Kidney (tissue), 14 donors: ENCODE measurements around the gene CHMP4B. TPM values are rescaled to one million over a fixed set of nuclear protein-coding genes. Genes with fewer than 3 reads are reported as not detected.

Source experiments
- DNase-seq, 5 donors: peaks; one replicate each; pipeline ENCODE4 v3.0.0-alpha.2; 2013 to 2020
- FAIRE-seq: peaks from 2 replicates; lab custom pipeline; 2012; peaks lifted over from hg19 to GRCh38; lab: Jason Lieb, UNC
- H3K27ac ChIP-seq, 2 donors: one replicate each; pipeline ENCODE4 v1.7.0; 2013; ENCODE audit warnings: low read depth in 2 of 2, low read length in 2 of 2, inconsistent platforms in 1 of 2
- H3K27me3 ChIP-seq: one replicate; pipeline ENCODE4 v1.7.1; 2013; ENCODE audit warnings: low read length, inconsistent platforms; ENCODE audit not compliant: control insufficient read depth, insufficient read depth
- H3K36me3 ChIP-seq, 3 donors: one replicate each; pipeline versions ENCODE4 v1.7.0 to v1.7.1; 2013; ENCODE audit warnings: low read length in 3 of 3, control low read depth in 1 of 3, inconsistent platforms in 1 of 3; ENCODE audit not compliant: insufficient read depth in 3 of 3, control insufficient read depth in 2 of 3
- H3K4me1 ChIP-seq, 3 donors: one replicate each; pipeline versions ENCODE4 v1.7.0 to v1.7.1; 2013; ENCODE audit warnings: low read length in 3 of 3, inconsistent platforms in 1 of 3, low read depth in 1 of 3; ENCODE audit not compliant: control insufficient read depth in 2 of 3, insufficient read depth in 2 of 3
- H3K4me3 ChIP-seq, 3 donors: one replicate each; pipeline versions ENCODE4 v1.7.0 to v1.8.1; 2013; ENCODE audit warnings: low read length in 3 of 3, control low read depth in 1 of 3, inconsistent platforms in 1 of 3
- H3K9ac ChIP-seq, 3 donors: one replicate each; pipeline versions ENCODE4 v1.7.0 to v1.7.1; 2013; ENCODE audit warnings: low read length in 3 of 3, control low read depth in 1 of 3, inconsistent platforms in 1 of 3
- H3K9me3 ChIP-seq, 3 donors: one replicate each; pipeline versions ENCODE4 v1.7.0 to v1.7.1; 2013; ENCODE audit warnings: low read length in 3 of 3, control low read depth in 1 of 3, inconsistent platforms in 1 of 3; ENCODE audit not compliant: control insufficient read depth in 2 of 3, insufficient read depth in 1 of 3
- intact Hi-C: fragments of 100-400 bp; cut with DNase I; formaldehyde crosslinking; loops from one replicate; pipeline ENCODE4 v1.11.1; 2022
- polyA plus RNA-seq: library from polyadenylated mRNA; stranded (reverse); fragments of 350-450 nt; fragmentation: Illumina TruSeq; extraction: RNeasy Lipid Tissue Mini Kit (QIAGEN cat#74804); gene quantifications from one replicate; pipeline ENCODE4 v1.2.3, GENCODE V29; 2014; ENCODE audit warnings: low read depth, low replicate concordance; ENCODE audit not compliant: insufficient read depth
- total RNA-seq: library from RNA; stranded (reverse); fragmentation: NEBNext Ultra II Directional; extraction: Animal tissue kit (Norgen Biotek cat#: 25700); gene quantifications from one replicate; pipeline ENCODE4 v1.2.1, GENCODE V29; 2021
- TF ChIP-seq, protein P1 (sequence below): IDR thresholded peaks from 3 replicates; pipeline ENCODE4 v1.5.1; 2012; ENCODE audit warnings: mild to moderate bottlenecking, moderate library complexity, borderline replicate concordance; ENCODE audit not compliant: insufficient read depth; ENCODE audit errors: extremely low read depth
- donor health status: control.
- donor health status: control.
- donor health status: control.
- donor health status: control.
- donor health status: control.
- donor health status: DM: yes; HTN: yes; CAD: no.
- donor health status: Normal renal cell carcinoma (clear cell type).

The CHMP4B gene
- total and polyA plus RNA-seq, 2 donors from 2014 or later: 104 to 137 TPM

DNA sequence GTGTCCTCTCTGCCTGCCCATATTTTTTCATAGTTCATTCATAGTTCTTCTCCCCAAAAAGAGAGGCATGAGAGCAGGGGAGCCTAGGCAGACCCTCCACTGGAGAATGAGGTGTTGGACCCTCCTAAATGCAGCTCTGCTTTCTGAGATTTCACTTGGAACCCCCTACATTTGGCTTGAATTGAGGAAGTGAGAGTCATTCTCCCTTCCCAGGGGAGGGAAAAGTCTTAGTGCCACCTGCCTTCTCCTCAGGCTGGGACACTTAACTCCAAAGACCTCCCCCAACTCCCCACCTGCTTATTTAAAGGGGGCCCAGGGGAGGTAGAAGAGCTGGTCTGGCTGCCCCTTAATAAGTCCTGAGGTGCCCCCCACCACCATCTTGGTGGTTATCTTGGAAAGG is 78.2 kb downstream of the CHMP4B start:
- H3K9ac ChIP-seq: no peak overlapping the region
- TF ChIP-seq, protein P1, sequence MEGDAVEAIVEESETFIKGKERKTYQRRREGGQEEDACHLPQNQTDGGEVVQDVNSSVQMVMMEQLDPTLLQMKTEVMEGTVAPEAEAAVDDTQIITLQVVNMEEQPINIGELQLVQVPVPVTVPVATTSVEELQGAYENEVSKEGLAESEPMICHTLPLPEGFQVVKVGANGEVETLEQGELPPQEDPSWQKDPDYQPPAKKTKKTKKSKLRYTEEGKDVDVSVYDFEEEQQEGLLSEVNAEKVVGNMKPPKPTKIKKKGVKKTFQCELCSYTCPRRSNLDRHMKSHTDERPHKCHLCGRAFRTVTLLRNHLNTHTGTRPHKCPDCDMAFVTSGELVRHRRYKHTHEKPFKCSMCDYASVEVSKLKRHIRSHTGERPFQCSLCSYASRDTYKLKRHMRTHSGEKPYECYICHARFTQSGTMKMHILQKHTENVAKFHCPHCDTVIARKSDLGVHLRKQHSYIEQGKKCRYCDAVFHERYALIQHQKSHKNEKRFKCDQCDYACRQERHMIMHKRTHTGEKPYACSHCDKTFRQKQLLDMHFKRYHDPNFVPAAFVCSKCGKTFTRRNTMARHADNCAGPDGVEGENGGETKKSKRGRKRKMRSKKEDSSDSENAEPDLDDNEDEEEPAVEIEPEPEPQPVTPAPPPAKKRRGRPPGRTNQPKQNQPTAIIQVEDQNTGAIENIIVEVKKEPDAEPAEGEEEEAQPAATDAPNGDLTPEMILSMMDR: no peak
- H3K27ac ChIP-seq: no peak overlapping the region
- no peak for FAIRE-seq
- H3K4me1 ChIP-seq: no peaks in the 10 kb centered on the region
- no peaks in the 10 kb centered on the region for H3K36me3 ChIP-seq
- no peaks in the 10 kb centered on the region for H3K9me3 ChIP-seq
- DNase-seq: no peak
- H3K4me3 ChIP-seq: no peak overlapping the region
- intact Hi-C loops: no loop called here
- no peaks in the 10 kb centered on the region for H3K27me3 ChIP-seq

- no peak for DNase-seq
- H3K27me3 ChIP-seq: no peaks in the 10 kb centered on the region
- TF ChIP-seq, protein P1: no peak
- intact Hi-C loops: no loop called here
- no peak overlapping the region for H3K9ac ChIP-seq
- FAIRE-seq: no peak
- no peaks in the 10 kb centered on the region for H3K36me3 ChIP-seq
- no peak overlapping the region for H3K4me3 ChIP-seq
- no peak overlapping the region for H3K27ac ChIP-seq
- H3K4me1 ChIP-seq: no peaks in the 10 kb centered on the region
- H3K9me3 ChIP-seq: no peaks in the 10 kb centered on the region
These were observed 79.4 kb downstream of the CHMP4B start for GRCh38 chr20:33890557-33890956.

DNA sequence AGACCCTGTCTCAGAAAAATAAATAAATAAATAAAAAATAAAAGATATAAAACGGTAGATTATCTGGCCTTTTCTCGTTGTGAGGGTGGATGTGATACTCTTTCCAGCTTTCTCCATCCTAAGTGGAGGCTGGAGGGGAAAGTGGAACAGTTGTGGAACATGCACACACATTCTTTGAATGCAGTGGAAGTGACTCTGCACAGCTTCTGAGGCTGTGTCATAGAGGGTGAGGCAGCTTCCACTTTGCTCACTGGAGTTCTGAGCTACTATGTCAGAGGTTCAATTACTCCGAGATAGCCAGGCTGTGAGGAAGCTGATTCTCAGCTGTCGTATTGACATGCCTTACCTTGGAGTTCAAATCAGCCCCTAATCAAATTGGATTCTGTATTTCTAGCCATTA is 82.2 kb downstream of the CHMP4B start:
- Histone ChIP-seq H3K36me3 (no peaks in the 10 kb centered on the region), H3K27me3 (no peaks in the 10 kb centered on the region), H3K9ac (no peak overlapping the region), H3K4me3 (no peak overlapping the region), H3K4me1 (no peaks in the 10 kb centered on the region), H3K9me3 (no peaks in the 10 kb centered on the region), H3K27ac (no peak overlapping the region)
- intact Hi-C loops: no loop called here
- DNase-seq (no peak), FAIRE-seq (no peak)
- TF ChIP-seq, protein P1: no peak

DNA sequence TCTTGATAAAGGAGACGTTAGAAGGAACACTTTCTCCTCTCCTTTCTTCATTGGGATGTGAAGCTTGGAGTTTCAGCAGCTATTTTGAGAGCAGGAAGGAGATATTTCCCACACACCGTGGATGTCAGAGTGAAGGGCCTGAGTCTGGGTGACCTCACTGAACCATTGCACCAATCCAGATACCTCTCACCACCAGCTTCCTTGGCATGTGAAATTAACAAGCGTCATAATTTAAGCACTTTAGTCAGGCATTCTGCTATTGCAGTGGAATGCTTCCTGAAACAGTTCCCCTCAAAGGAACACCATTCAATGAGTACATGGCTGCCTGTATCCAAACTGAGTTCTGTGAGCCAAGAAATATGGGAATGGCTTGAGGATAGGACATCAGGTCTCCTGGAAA is 83.7 kb downstream of the CHMP4B start:
- Histone ChIP-seq H3K27me3 (no peaks in the 10 kb centered on the region), H3K4me1 (no peaks in the 10 kb centered on the region), H3K9me3 (no peaks in the 10 kb centered on the region), H3K27ac (no peak overlapping the region), H3K9ac (no peak overlapping the region), H3K4me3 (no peak overlapping the region), H3K36me3 (no peaks in the 10 kb centered on the region)
- intact Hi-C loops: no loop called here
- DNase-seq (no peak), FAIRE-seq (no peak)
- TF ChIP-seq, protein P1: no peak
